Fibroblast of lung (primary cell): ENCODE results near the gene TSPAN18. TPM values are rescaled to one million over a fixed set of nuclear protein-coding genes. Genes with fewer than 3 reads are reported as not detected.

Source experiments
- DNase-seq, 2 donors: peaks; one replicate each; pipeline versions ENCODE4 v3.0.0 to v3.0.0-alpha.2; 2010; ENCODE audit warnings: low read depth in 2 of 2
- H2AFZ ChIP-seq: 2 replicates; pipeline ENCODE4 v1.5.1; 2012; ENCODE audit warnings: low read length, control low read depth, inconsistent platforms
- H3K27ac ChIP-seq: 2 replicates; pipeline ENCODE4 v1.5.1; 2011; ENCODE audit warnings: low read length, control low read depth; ENCODE audit not compliant: insufficient read depth
- H3K27me3 ChIP-seq: 2 replicates; pipeline ENCODE4 v1.5.1; 2011; ENCODE audit warnings: mild to moderate bottlenecking, low read length; ENCODE audit not compliant: control insufficient read depth, insufficient read depth
- H3K36me3 ChIP-seq: 2 replicates; pipeline ENCODE4 v1.5.1; 2011; ENCODE audit warnings: low read length; ENCODE audit not compliant: control insufficient read depth, insufficient read depth
- H3K4me1 ChIP-seq: 2 replicates; pipeline ENCODE4 v1.5.1; 2011; ENCODE audit warnings: low read length; ENCODE audit not compliant: control insufficient read depth, insufficient read depth; ENCODE audit errors: extremely low read depth
- H3K4me2 ChIP-seq: 2 replicates; pipeline ENCODE4 v1.5.1; 2011; ENCODE audit warnings: low read length, control low read depth; ENCODE audit not compliant: insufficient read depth; ENCODE audit errors: extremely low read depth
- H3K4me3 ChIP-seq, 4 experiments: fragments of 200-600 bp in 1 of 4; sonication (generic) in 1 of 4; replicated peaks in 1 of 4; 2 replicates each; pipeline ENCODE4 v1.5.1; 2011 to 2016; ENCODE audit warnings: low read length in 4 of 4, low read depth in 3 of 4, mild to moderate bottlenecking in 3 of 4, control low read depth in 2 of 4, inconsistent platforms in 1 of 4, mixed read lengths in 1 of 4; ENCODE audit not compliant: insufficient read depth in 1 of 4; ENCODE audit errors: control extremely low read depth in 1 of 4
- H3K79me2 ChIP-seq: 2 replicates; pipeline ENCODE4 v1.5.1; 2012; ENCODE audit warnings: mild to moderate bottlenecking, low read length, inconsistent platforms; ENCODE audit not compliant: control insufficient read depth, insufficient read depth
- H3K9ac ChIP-seq: 2 replicates; pipeline ENCODE4 v1.5.1; 2011; ENCODE audit warnings: mild to moderate bottlenecking, low read length, control low read depth; ENCODE audit not compliant: insufficient read depth
- H3K9me3 ChIP-seq: 2 replicates; pipeline ENCODE4 v1.5.1; 2012; ENCODE audit warnings: low read depth, low read length; ENCODE audit not compliant: control insufficient read depth, insufficient read depth
- H4K20me1 ChIP-seq: 2 replicates; pipeline ENCODE4 v1.5.1; 2011; ENCODE audit warnings: low read length; ENCODE audit not compliant: control insufficient read depth, insufficient read depth; ENCODE audit errors: extremely low read depth
- CTCF ChIP-seq, 2 donors: IDR thresholded peaks in 1 of 2; conservative IDR thresholded peaks in 1 of 2; 1 replicate in 1 of 2; 2 replicates in 1 of 2; pipeline ENCODE4 v1.5.1; 2011 to 2012; ENCODE audit warnings: low read length in 2 of 2, control low read depth in 1 of 2, inconsistent platforms in 1 of 2, low read depth in 1 of 2, mild to moderate bottlenecking in 1 of 2
- EZH2 ChIP-seq: IDR thresholded peaks from 2 replicates; pipeline ENCODE4 v1.5.1; 2012; ENCODE audit warnings: low read length, control low read depth, mild to moderate bottlenecking; ENCODE audit errors: missing control alignments
- polyA plus RNA-seq, 2 donors: library from polyadenylated mRNA; depleted of rRNA in 1 of 2; stranded (reverse) in 1 of 2; unstranded in 1 of 2; fragments of >200 nt; gene quantifications; 2 replicates each; pipeline ENCODE4 v1.2.1, GENCODE V29; 2011 to 2012; ENCODE audit warnings: missing spikeins in 1 of 2
- total RNA-seq: library from RNA; depleted of rRNA; stranded (reverse); fragments of >200 nt; gene quantifications from 2 replicates; pipeline ENCODE4 v1.2.1, GENCODE V29; 2014

The TSPAN18 gene
- total and polyA plus RNA-seq, 2 donors (not counting 1 experiment from before 2014, with no cell fraction given) = 0.15 TPM; not detected in 1

DNA sequence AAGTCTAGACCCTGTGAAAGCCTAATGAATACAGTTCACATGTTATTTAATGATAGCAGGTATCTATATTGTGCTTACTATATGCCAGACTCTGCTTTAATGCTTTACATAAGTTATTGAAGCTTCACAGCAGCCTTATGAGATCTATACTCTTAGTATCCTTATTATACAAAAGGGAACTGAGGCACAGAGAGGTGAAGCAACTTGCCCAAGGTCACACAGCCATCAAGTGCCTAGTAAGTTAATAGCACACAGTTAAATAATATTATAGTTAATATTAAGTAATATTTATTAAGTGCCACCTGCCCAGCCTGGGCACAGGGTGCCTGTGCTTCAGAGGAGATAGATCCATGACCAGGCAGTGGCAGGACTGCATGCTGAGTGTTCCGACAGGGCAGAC, 145.8 kb downstream of the TSPAN18 start:
- no peak overlapping the region for H3K4me3 ChIP-seq
- H3K36me3 ChIP-seq = no peaks in the 10 kb centered on the region
- no peaks in the 10 kb centered on the region for H3K4me1 ChIP-seq
- H3K27me3 ChIP-seq = peaks cover 13% of the 10 kb centered on the region
- TF ChIP-seq EZH2 = no peak
- no peak for TF ChIP-seq CTCF (conservative IDR thresholded peaks at IDR 0.05 in 1 of 2, IDR thresholded peaks at IDR 0.05 in 1 of 2; ENCODE audit: low read depth in 1 of 2, low read length in 2 of 2)
- H4K20me1 ChIP-seq = no peaks in the 10 kb centered on the region
- H3K27ac ChIP-seq = no peak overlapping the region
- H3K4me2 ChIP-seq = no peak overlapping the region
- no peak overlapping the region for H2AFZ ChIP-seq
- DNase-seq = no peak
- H3K79me2 ChIP-seq = no peaks in the 10 kb centered on the region
- H3K9ac ChIP-seq = no peak overlapping the region
- no peaks in the 10 kb centered on the region for H3K9me3 ChIP-seq

GRCh38 chr11:44873537-44873936, 146.8 kb downstream of the TSPAN18 start:
- no peaks in the 10 kb centered on the region for H3K79me2 ChIP-seq

DNA sequence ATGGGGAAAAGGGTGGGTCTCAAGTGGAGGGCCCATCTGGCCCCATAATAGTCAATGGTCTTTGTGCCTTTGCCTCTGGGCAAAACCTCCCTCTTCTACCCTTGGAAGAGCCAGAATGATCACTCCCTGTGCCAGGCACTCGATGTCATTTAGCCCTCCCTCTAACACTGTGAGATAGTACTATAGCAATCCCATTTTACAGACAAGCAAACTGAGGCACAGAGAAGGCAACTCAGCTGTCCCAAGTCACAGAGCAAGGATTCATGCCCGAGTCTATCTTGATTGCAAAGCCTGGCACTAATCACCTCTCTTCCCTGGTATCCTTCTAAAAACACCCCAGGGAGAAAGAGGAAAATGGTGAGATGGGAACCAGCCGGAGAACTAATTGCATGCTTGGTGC, 147.5 kb downstream of the TSPAN18 start:
- Histone ChIP-seq H3K36me3 (no peaks in the 10 kb centered on the region), H3K4me3 (no peak overlapping the region), H3K9me3 (no peaks in the 10 kb centered on the region), H3K4me2 (no peak overlapping the region), H4K20me1 (no peaks in the 10 kb centered on the region), H3K79me2 (no peaks in the 10 kb centered on the region), H3K4me1 (no peaks in the 10 kb centered on the region), H3K27ac (no peak overlapping the region), H3K9ac (no peak overlapping the region), H2AFZ (no peak overlapping the region), H3K27me3 (peaks cover 21% of the 10 kb centered on the region)
- no peak for DNase-seq
- TF ChIP-seq EZH2 (no peak), CTCF (conservative IDR thresholded peaks at IDR 0.05 in 1 of 2, IDR thresholded peaks at IDR 0.05 in 1 of 2; ENCODE audit: low read depth in 1 of 2, low read length in 2 of 2) (no peak)

More at GRCh38 chr11:44873537-44873936, 146.8 kb downstream of the TSPAN18 start:
- H3K9ac ChIP-seq = no peak overlapping the region
- no peak overlapping the region for H2AFZ ChIP-seq
- no peaks in the 10 kb centered on the region for H3K4me1 ChIP-seq
- H3K27me3 ChIP-seq = peaks cover 17% of the 10 kb centered on the region
- no peaks in the 10 kb centered on the region for H3K36me3 ChIP-seq
- no peak overlapping the region for H3K4me3 ChIP-seq
- no peaks in the 10 kb centered on the region for H4K20me1 ChIP-seq
- no peaks in the 10 kb centered on the region for H3K9me3 ChIP-seq
- no peak overlapping the region for H3K4me2 ChIP-seq
- DNase-seq = no peak
- no peak overlapping the region for H3K27ac ChIP-seq
- TF ChIP-seq EZH2 (no peak), CTCF (conservative IDR thresholded peaks at IDR 0.05 in 1 of 2, IDR thresholded peaks at IDR 0.05 in 1 of 2; ENCODE audit: low read depth in 1 of 2, low read length in 2 of 2) (no peak)
